GM03348 (cell line): ENCODE results near the gene AKAP6.
A peak's percentile ranks its signal among the peaks of the same experiment; 100 is the strongest.

Experiments
- DNase-seq: peaks from one replicate; pipeline ENCODE4 v3.0.0; 2012; ENCODE audit warnings: low spot score

AKAP6 gene

DNA sequence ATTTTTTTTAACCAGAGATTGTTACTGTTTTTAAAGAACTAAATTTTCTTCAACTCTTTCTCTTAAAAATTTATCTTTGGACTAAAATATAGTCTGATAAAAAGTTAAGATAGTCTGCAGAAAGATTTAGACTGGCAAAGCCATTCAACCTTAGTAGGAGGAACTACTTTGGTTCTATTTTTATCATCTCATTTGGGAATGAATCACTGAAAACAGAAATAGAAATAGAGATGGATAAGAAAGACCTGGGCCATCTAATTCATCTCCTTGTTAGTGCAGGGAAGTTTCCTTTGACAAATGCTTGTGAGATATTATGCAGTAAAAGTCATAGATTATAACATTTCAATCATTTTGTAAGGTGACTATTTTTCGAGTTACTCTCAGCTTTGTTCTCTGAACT is 346.3 kb downstream of the AKAP6 start:
- no peak for DNase-seq

DNA sequence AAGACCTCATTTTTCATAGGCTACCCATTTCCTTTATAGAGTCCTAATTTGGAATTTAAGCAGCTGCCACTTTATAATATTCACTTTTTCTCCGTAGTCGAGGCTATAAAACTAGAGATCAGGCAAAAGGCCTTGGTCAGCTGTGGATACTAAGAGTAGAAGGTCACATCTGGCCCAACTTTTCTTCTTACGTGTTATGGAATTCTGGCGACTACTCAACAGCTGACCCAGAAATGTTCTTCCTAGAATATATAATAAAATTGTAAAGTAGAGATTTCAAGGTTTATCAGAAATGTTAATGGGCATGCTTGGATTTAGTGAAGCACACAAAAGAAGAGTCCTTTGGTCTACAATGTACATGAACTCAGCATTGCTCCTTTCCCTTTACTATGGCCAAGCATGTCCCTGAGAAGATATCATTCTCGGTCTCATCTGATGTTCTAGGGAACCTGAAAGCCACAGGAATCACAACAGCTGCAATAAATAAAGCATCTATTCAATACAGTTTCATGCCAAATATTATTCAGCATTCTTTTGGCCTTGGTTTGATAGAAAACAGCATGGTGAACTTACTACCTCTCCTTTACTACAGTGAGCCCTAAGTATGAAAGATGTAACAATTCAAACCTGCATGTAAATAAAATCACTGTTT is 348.2 kb downstream of the AKAP6 start:
- DNase-seq, result no peak

DNA sequence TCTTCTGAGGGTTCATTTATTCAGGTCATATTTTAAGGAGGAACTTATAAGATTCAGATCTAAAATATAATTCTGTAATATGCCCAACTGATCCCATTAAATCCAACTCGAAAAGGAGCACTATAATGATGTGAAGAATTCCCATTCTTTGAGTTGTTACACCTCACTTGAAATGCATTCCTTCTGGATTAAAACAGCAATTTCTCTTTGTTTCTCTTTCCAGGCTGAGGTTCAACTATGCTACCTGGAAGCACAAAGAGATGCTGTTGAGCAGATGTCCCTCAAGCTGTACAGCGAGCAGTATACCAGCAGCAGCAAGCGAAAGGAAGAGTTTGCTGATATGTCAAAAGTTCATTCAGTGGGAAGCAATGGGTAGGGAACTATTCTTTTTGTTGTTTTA is 349.0 kb downstream of the AKAP6 start:
- DNase-seq, result no peak

DNA sequence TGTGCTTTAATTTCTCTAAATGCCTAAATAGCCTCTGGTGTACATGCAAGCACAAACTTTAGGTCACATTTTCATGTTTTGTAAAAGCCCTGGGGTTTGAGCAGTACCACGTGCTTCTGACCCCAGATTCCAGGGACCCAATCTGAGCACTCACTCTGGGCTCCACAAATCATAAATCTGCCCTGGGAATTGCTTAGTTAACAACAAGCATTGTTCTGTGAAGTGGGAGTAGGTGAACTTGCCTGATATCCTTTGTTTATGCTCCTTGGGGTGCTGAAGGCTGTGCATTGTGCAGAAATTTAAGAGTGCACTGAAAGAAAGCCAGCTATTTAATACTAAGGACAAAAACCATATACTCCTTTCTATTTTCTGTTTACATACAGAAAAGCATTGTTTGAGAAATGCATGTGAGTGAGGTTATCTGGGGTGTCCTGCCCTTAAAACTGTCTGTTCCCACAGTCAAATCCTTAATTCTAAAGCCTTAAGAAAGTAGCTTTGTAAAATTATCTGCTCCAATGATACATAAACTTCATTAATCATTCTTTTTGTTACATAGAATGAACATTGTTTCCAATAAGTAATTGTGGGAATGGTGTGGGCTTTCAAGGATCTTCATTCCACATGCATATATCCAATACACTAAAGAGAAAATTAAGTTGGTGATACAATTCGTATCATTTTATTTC is 351.0 kb downstream of the AKAP6 start:
- no peak for DNase-seq

DNA sequence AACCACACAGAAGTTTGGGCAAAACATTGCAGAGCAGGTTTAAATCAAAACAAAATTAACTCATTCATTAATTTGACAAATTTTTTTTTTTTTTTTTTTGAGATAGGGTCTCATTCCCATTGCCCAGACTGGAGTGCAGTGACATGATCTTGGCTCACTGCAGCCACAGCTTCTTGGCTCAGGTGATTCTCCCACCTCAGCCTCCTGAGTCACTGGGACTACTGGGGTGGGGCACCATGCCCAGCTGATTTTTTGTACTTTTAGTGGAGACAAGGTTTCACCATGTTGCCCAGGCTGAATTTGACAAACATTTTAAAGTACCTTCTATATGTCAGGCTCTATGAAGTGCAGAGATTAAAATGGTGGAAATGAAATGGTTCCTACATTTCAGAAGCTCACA is 352.5 kb downstream of the AKAP6 start:
- DNase-seq, result no peak

DNA sequence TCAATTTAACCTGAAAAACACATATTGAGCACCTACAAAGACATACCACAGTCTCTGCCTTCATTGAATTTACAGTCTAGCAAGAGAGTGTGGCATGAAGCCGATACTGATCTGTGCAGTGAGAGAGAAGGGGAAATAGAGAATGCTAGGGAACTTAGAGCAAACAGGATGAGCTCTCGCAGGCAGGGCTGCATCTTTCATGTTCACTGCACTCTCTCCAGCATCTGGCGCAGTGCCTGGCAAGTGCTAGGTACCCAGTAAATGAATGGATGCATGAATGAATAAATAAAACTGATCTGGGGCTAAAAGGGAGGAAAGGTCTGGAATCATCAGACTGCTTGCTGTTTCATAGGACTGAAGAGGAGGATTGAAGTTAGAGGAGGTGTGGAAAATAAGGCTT is 353.1 kb downstream of the AKAP6 start:
- DNase-seq, result no peak

DNA sequence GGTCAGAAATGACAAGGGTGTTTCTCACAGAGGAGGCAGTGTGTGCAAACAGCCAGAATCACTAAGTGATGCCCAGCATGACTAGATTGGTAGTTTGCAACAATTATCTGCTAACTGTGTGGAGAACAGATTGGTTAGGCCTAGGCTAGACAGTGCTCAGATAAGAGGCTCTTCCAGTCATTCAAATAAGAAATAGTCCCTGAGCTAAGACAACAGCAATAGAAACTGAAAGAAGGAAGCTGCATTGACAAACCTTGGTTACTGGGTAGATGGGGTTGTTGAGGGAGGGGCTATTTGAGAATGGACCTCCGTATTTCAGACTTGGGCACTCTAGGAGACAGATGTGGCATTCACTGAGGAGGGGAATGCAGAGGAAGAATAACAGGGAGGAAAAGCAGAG is 354.6 kb downstream of the AKAP6 start:
- DNase-seq, result no peak

DNA sequence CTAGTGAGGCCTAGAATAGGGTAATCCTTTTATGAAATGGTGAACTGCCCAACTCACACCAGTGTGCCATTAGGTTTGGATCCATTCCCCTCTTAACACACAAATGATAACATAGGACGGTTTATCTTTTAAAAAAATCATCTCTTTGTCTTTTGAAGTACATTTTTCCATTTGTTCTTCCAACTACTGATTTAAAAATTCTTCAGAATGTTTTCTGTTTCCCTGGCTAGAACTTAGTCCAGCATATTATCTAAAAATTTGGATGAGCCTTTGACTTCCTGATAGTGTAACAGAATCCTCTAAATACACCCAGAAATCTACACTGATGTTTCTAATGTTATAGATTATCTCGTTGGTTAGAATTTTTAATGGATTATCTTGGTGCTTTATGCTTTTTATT is 359.8 kb downstream of the AKAP6 start:
- DNase-seq, result no peak

DNA sequence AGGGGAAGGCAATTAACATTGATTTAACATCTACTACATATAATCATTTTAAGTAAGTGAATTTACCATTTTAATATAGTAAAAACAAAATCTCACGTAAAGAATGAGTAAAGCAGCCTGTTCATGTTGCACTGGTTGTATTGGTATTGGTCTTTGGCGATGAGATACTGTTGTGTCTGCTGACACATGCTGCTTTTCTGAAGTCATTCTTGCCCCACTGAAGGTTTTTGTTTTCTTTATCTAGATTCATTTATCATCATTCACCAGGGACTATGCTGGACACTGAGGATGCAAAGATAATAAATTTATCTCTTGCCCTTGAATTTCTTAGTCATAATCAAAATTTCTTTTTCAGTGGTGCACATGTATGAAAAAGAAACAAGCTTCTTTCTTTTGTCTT is 363.3 kb downstream of the AKAP6 start:
- DNase-seq, result no peak

DNA sequence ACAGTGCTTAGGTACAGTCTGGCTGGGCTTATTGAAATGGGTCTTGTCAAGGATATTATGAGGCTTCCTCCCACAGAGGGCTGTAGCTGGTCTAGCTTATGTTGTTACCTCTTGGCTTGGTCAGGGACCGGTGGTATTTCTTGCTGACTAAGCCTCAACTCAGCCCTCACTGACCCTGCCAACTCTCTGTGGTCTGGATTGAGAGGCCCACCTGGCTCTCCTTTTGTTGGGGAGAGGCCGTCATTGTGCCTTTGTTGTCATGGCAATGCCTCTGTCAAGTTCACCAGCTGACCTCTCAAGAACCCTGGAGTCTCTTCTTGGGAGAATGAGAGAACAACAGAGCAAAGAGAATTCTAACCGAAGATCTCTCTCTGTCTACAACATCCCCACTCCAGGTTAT is 364.0 kb downstream of the AKAP6 start:
- DNase-seq, result no peak

DNA sequence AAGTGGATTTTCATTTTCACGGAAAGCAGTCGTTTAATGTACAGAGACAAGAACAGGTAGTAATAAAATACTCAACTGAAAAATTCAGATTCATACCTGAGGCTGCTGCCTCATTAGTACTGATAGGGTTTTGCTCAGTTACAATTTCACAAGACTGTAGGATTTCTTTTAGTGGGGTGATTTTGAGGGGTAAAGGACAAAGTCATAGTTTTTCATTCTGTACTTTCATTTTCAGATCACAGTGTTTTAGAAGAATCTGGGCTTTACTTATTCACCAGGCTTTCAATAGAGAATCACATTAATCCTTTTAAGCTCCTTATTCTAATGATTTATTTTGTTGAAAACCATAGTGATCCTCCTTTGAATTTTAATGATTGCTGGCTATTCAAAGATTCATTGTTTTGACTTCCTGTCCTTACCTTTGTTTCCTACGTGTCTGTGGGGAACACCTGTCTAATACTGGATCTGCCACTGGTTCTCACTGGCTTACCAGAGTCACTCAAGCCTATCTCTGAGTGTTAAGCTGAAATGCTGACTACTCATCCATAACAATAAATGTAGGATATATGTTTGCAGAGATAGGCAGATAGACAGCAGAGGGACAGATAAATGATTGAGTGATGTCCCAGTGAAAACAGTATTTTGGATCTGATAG is 365.8 kb downstream of the AKAP6 start:
- no peak for DNase-seq

DNA sequence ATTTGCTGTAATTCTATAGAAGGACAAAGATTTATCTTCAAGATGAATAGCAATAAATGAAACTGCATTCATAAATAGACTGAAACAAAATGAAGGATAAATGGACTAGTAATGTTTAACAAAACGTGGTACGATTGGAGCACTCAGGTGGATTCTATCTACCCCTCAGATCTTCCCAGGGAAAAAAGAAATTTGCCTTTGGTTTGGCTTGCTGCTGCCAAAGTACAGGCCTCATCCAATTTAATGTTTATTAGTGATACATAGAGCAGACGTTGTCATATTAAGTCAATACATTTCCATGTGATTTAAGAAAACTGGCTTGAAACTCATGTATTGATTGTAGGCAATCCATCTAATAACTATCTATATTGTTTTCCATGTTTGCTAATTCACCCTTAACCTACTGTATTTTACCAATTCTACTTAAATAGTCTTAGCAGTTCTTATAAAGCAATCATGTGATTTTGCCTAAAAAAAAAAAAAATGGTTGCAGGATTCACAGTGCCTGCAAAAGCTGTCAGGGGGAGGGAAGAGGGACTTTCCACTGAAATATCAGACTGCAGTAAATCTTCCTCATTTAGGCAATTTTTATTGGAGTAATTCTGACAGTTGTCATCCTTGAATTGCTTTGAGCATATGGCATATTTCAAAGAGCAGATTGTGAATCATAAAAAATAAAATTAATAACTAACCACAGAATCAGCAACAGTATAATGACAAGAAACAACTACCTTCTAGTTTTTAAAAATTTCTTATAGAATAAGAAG is 367.4 kb downstream of the AKAP6 start:
- no peak for DNase-seq

DNA sequence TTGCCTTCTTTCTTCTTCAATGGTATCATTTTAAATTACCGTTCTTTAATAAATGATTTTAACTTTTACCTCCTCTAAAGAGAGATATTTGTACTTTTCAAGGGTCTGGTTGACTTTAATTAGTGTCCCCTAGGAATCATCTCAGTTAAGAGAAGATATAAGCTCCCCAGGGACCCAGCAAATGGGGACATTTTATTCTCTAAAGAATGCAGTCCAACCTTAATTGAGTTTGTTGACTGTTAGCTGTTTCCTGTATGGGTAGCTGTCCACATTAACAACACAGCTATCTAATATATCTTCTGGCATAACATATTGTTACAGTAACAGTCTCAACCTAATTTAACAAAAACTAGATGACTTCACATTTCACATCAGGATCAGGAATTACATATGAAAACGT is 368.0 kb downstream of the AKAP6 start:
- no peak for DNase-seq

DNA sequence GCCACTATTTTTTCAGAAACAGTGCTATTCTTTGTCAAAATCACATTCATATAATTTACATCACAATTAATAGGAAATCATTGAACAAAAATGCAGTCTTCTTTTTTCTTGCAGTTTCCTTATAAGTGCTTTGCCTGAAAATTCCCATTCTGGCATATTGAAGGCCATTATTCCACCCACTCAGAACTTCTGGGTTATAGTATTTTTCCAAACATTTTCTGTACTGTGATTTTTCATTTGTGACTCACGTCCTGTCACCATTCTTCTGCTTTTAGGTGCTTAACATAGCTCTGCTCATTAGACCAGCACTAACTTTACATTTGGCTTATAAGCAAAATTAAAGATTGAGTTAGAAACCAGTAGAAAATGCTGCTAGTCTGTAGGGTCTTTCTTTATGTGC is 368.6 kb downstream of the AKAP6 start:
- peak; percentile 61 for DNase-seq

DNA sequence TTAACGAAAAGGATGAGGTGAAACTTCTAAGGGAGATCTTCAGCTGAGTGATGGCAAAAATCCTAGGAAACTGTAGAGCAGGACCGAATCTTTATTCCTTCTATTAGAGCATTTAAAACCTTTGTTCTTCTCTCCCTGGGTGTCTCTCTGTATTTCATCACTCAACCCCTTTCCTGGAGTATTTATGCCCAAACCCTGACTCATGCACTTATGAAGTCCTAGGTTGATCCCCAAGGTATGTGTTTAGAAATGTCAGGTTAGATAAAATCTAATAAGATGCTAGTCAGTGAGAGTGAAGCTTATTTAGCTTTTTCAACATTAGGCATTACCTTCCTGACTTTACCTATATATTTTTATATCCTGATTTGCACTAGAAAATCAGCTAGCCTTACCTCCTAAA is 369.7 kb downstream of the AKAP6 start:
- DNase-seq, result no peak

DNA sequence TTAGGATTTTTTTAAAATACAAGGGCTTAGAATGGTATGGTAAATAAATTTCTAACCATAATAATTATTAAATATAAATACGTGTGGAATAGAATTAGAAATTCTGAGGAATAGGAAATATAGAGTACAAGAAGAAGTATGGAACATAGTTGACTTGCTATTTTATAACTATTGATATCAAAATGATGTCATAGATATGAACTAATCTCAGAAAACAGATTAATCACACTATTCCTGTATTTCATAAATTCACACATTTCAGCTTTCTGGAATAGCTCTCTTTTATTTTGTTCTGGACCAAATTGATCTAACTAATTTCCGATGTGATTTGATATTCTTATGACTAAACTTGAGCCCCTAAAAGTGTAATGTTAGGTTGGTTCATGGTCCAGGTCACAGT is 372.4 kb downstream of the AKAP6 start:
- DNase-seq, result no peak

DNA sequence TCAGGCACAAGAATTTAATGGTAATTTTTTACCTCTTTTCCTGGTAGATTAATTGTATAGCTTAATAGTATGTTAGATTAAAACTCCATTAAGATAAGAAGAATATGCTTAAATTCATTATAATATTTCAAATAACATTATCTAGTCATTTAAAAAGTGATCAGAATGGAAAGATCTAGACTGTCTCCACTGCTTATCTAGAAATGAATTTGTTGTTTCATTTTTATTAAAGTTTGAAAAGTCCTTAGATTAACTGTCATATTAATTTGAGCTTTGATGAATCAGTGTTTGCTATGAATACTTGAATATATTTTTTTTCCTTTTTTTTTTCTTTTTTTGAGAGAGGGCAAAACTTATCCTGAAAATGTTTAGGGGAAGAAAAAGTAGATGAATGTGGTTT is 373.0 kb downstream of the AKAP6 start:
- DNase-seq, result no peak

DNA sequence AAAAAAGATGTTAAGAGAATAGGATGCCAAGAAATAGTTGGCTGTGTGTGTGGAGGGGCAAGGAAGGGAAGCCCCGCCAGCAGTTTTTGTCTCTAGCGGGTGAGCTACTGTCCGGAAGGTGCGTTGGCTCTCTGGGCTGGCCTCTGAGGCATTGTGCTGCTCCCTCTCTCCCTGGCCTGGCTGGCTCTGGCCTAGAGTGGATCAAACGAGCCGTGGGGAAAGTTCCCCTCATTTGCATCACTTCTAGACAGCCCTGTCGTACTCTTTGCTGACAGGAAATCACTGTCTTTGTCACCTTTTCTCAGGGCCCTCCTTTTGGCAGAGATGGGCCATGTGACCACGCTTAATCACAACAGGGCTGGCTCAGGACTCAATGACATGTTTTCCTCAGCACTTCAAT is 373.5 kb downstream of the AKAP6 start:
- DNase-seq, result peak; percentile 44

DNA sequence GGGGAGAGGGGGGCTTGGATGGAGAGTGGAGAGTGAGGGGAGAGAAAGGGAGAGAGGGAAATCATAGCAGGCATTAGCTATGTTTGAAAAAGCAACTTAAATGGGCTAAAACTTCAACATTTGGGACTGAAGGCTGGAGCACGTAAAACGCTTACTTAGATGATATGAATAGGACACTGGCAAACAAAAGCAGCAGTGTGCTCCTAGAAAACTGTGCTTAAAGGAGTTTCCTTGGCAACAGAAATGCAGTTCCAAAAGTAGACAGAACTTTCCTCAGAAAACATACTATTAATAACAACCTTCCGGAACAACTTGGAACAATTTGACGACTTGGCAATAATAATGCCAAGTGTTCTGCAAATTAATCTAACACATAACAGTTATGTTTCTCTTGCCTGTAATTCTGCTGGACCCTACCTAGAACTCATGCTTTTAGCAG is 374.1 kb downstream of the AKAP6 start:
- peak; percentile 16 for DNase-seq

DNA sequence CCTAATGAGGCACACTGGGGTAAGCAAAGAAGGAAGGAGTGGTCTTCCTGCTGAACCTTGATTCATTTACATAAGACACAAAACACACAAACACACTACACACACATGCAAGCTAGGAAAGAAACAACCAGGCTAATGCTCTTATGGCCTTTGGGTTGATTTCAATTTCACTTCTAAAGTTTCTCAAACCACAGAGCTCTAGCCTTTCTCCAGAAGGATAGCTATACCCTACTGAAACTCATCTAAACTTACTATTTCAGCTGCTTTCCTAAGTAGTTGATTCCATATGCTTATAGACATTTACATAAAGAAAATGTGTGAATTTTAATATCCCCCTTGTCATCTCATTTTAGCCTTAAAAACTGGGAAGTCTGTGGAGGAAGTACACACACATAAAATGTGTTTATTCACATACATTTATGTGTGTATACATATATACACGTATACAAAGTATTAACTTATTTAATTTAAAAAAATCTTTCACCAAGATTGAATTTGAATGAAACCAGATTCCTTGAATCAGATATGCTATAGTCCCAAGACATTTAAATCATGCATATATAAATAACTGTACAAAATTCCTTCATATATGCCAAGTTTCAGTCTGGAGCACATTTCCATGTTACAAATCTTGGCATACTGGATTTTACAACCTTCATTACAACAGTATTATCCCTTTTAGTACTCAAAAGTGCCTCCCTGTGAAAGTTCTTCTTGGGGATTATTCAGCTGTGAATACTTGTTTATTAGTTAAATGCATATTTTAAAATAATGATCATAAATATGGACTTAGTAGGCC is 377.8 kb downstream of the AKAP6 start:
- DNase-seq, result no peak

DNA sequence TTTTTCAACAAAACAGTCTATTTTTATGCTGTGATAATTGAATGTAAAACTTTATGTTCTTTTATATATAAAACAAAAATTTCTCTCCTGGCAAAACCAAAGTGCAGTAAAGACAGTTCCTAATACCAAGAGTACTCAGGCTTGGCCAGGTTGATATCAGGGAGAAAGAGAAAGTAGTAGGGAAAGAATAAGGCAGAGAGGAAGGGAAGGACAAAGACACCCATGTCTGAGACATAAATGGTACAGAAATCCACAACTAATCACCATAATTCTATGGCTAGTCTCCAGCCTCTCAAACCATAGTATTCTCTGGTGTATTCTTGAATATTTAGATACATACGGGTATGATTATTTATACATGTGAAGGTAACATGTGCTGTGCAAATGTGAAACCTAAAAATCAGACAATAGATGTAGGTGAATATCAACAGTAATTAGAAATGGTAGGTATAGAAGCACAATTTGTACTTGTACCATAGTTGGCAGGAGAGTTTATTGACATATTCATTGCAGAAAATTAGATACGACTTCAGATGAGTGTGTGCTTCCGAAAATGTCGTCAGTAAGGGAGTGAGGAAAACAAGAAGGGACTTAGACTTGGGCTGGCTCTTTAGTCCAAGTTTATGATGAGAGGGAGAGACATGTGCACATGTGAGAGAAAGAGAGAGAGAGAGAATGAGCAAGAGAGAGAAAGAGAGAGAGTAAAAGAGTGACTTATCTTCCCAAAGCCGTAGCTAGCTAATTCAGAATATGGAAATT is 378.8 kb downstream of the AKAP6 start:
- no peak for DNase-seq
